Ascending aorta (tissue), 2 donors: Measurements from ENCODE around the gene C15orf40. TPM values are rescaled to one million over a fixed set of nuclear protein-coding genes. Genes with fewer than 3 reads are reported as not detected.
"Not testable (repeated sequence)": the region's sequence is repeated elsewhere in the genome, so short reads cannot be mapped to it uniquely, and the experiment has no call there.

Source experiments
- DNase-seq, 2 donors: peaks; one replicate each; pipeline ENCODE4 v3.0.0-alpha.2; 2019; ENCODE audit warnings: low spot score in 2 of 2
- H3K27ac ChIP-seq, 2 donors: fragments of 200-600 bp; sonication (generic); one replicate each; pipeline ENCODE4 v1.5.1; 2016 to 2017; ENCODE audit warnings: mild to moderate bottlenecking in 1 of 2
- H3K27me3 ChIP-seq: fragments of 200-600 bp; sonication (generic); one replicate; pipeline ENCODE4 v1.5.1; 2017
- H3K36me3 ChIP-seq, 2 donors: fragments of 200-600 bp; sonication (generic); one replicate each; pipeline ENCODE4 v1.5.1; 2016
- H3K4me1 ChIP-seq, 2 donors: fragments of 200-600 bp; sonication (generic); one replicate each; pipeline ENCODE4 v1.5.1; 2016 to 2017; ENCODE audit warnings: mild to moderate bottlenecking in 1 of 2
- H3K4me3 ChIP-seq, 2 donors: fragments of 200-600 bp; sonication (generic); one replicate each; pipeline ENCODE4 v1.5.1; 2016 to 2017; ENCODE audit warnings: mild to moderate bottlenecking in 1 of 2
- H3K9me3 ChIP-seq, 2 donors: fragments of 200-600 bp; sonication (generic); one replicate each; pipeline ENCODE4 v1.5.1; 2016
- CTCF ChIP-seq, 3 experiments: fragments of 200-600 bp in 2 of 3; fragments of 450-650 bp in 1 of 3; sonication (generic) in 2 of 3; IDR thresholded peaks; one replicate each; pipeline ENCODE4 v1.5.1; 2016 to 2019; ENCODE audit warnings: antibody characterized with exemption in 3 of 3, mild to moderate bottlenecking in 1 of 3, moderate library complexity in 1 of 3
- intact Hi-C: fragments of 100-400 bp; cut with DNase I; formaldehyde crosslinking; loops from one replicate; pipeline ENCODE4 v1.15.1; 2023
- total RNA-seq: library from RNA; depleted of rRNA; stranded (reverse); fragments of >200 nt; gene quantifications from one replicate; pipeline ENCODE4 v1.1.0, GENCODE V29; 2016

C15orf40 gene
- total RNA-seq, 1 donor from 2014 or later = 1.3 TPM

- intact Hi-C loops = no loop called here
- no peaks in the 10 kb centered on the region for H3K36me3 ChIP-seq
- TF ChIP-seq CTCF (IDR thresholded peaks at IDR 0.05) = no peak
- no peaks in the 10 kb centered on the region for H3K27me3 ChIP-seq
- no peaks in the 10 kb centered on the region for H3K4me1 ChIP-seq
- DNase-seq = no peak
- no peak overlapping the region for H3K27ac ChIP-seq
- H3K4me3 ChIP-seq = no peak overlapping the region
- H3K9me3 ChIP-seq = no peaks in the 10 kb centered on the region
Measured at GRCh38 chr15:82945326-82945725, 66.1 kb downstream of the C15orf40 start.

DNA sequence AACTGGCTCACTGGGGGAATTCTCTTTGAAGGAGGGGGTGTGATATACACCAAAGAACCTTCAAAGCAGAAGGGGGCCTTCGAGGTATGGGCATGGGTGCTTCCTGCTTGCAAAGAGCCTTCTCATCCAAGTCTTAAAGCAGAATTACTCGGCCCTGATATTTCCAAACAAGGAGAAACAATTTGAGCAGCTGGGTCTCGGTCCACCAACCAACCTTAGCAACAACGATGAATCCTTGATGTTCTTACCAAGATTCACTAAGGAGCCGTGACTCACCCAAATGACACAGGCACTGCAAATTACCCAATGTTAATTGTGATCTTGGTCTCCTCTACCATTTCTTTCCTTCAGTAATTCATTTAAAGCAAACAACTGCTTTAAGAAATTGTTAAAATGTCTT lies 66.6 kb downstream of the C15orf40 start:
- Histone ChIP-seq H3K9me3 (no peaks in the 10 kb centered on the region), H3K4me1 (no peaks in the 10 kb centered on the region), H3K27me3 (no peaks in the 10 kb centered on the region), H3K27ac (no peak overlapping the region), H3K4me3 (no peak overlapping the region), H3K36me3 (no peaks in the 10 kb centered on the region)
- no peak for TF ChIP-seq CTCF (IDR thresholded peaks at IDR 0.05)
- intact Hi-C loops = no loop called here
- no peak for DNase-seq

- no peak overlapping the region for H3K4me3 ChIP-seq
- no peaks in the 10 kb centered on the region for H3K27me3 ChIP-seq
- no peaks in the 10 kb centered on the region for H3K36me3 ChIP-seq
- no peaks in the 10 kb centered on the region for H3K9me3 ChIP-seq
- no peak overlapping the region for H3K27ac ChIP-seq
- no peak for TF ChIP-seq CTCF (IDR thresholded peaks at IDR 0.05)
- no peak for DNase-seq
- intact Hi-C loops = no loop called here
- H3K4me1 ChIP-seq = no peaks in the 10 kb centered on the region
Measured at GRCh38 chr15:82944056-82944455, 67.4 kb downstream of the C15orf40 start.

- intact Hi-C loops = no loop called here
- Histone ChIP-seq H3K27ac (no peak overlapping the region), H3K27me3 (no peaks in the 10 kb centered on the region), H3K36me3 (no peaks in the 10 kb centered on the region), H3K4me3 (no peak overlapping the region), H3K4me1 (no peaks in the 10 kb centered on the region), H3K9me3 (no peaks in the 10 kb centered on the region)
- TF ChIP-seq CTCF (IDR thresholded peaks at IDR 0.05) = no peak
- no peak for DNase-seq
Measured at GRCh38 chr15:82943176-82943575, 68.3 kb downstream of the C15orf40 start.

DNA sequence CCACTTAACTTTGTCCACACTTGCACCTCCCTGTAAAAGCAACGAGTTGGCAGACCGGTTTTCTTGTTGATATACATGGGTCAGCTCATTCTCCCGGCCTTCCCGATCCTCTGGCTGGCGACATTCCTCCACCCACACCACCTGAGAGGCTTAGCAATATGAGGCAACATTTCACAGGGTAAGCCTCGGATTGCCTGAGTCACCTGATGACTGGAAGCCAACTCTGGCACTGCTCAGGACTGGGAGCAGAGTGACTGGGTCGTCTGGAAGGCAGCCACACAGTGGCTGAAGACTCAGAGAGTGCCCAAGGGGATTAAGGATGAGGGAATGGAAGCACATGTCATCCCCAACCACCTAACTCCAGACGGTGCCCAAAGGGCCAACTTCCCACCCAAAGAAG lies 68.7 kb downstream of the C15orf40 start:
- H3K27me3 ChIP-seq = no peaks in the 10 kb centered on the region
- H3K9me3 ChIP-seq = no peaks in the 10 kb centered on the region
- H3K27ac ChIP-seq = no peak overlapping the region
- H3K4me3 ChIP-seq = no peak overlapping the region
- intact Hi-C loops = no loop called here
- no peak for TF ChIP-seq CTCF (IDR thresholded peaks at IDR 0.05)
- H3K4me1 ChIP-seq = no peaks in the 10 kb centered on the region
- no peak for DNase-seq
- H3K36me3 ChIP-seq = no peaks in the 10 kb centered on the region

DNA sequence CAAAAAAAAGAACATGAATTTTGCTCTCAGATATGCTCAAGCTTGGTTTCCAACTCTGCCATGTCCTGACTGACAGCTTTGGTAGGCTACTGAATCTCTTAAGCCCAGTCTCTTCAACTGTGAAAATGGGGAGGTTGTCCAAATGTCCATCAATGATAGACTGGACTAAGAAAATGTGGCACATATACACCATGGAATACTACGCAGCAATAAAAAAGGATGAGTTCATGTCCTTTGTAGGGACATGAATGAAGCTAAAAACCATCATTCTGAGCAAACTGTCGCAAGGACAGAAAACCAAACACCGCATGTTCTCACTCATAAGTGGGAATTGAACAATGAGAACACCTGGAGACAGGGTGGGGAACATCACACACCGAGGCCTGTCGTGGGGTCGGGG lies 71.8 kb downstream of the C15orf40 start:
- H3K9me3 ChIP-seq, intact Hi-C loops, H3K27ac ChIP-seq, H3K4me3 ChIP-seq, H3K36me3 ChIP-seq, H3K27me3 ChIP-seq, H3K4me1 ChIP-seq, DNase-seq: not testable (repeated sequence)

Other genes starting within 250 kb of the C15orf40 start
- not detected for gene FSD2, start 205.6 kb downstream of the C15orf40 start, total RNA-seq
- 18.8 TPM for gene WHAMM, start 202.0 kb downstream of the C15orf40 start, total RNA-seq
- gene HOMER2, start 58.9 kb downstream of the C15orf40 start, total RNA-seq = 22.0 TPM
- gene RAMAC, start 25.4 kb downstream of the C15orf40 start, total RNA-seq = 4.8 TPM
- 63.9 TPM for gene BTBD1, start 55.6 kb upstream of the C15orf40 start, total RNA-seq
- gene TM6SF1, start 96.0 kb upstream of the C15orf40 start, total RNA-seq = 6.3 TPM
- gene HDGFL3, start 196.2 kb upstream of the C15orf40 start, total RNA-seq = 20.8 TPM